K562 (cell line): ENCODE measurements around the gene TTLL10.
A peak's percentile ranks its signal among the peaks of the same experiment; 100 is the strongest.

Source experiments
- FOXA1 ChIP-seq: fragments of 450-650 bp; IDR thresholded peaks from 2 replicates; pipeline ENCODE4 v1.6.1; 2016; ENCODE audit warnings: mild to moderate bottlenecking, borderline replicate concordance
- FOXM1 ChIP-seq, 2 experiments: fragments of 450-650 bp in 1 of 2; sonication (generic) in 1 of 2; formaldehyde crosslinking in 1 of 2; IDR thresholded peaks; 2 replicates each; pipeline versions ENCODE4 v1.6.1 to v1.9.0; 2017 to 2022; ENCODE audit warnings: low read depth in 2 of 2, mild to moderate bottlenecking in 2 of 2, missing genetic modification reagents in 1 of 2, moderate library complexity in 1 of 2
- HDGF ChIP-seq: fragments of 450-650 bp; IDR thresholded peaks from 2 replicates; pipeline ENCODE4 v1.6.1; 2016
- MED1 ChIP-seq: sonication (generic); formaldehyde crosslinking; IDR thresholded peaks from 2 replicates; pipeline ENCODE4 v1.8.1; 2023; ENCODE audit warnings: missing genetic modification reagents, borderline replicate concordance
- NFRKB ChIP-seq: fragments of 450-650 bp; IDR thresholded peaks from 2 replicates; pipeline ENCODE4 v1.6.1; 2016; ENCODE audit warnings: low read depth
- POLR2AphosphoS5 ChIP-seq: IDR thresholded peaks from 2 replicates; pipeline ENCODE4 v1.6.1; 2011; ENCODE audit warnings: mild to moderate bottlenecking, low read depth, low read length, moderate library complexity; ENCODE audit not compliant: control insufficient read depth, insufficient read depth
- POLR3A ChIP-seq: IDR thresholded peaks from 2 replicates; pipeline ENCODE4 v1.6.1; 2011; ENCODE audit warnings: borderline replicate concordance, mild to moderate bottlenecking, moderate library complexity; ENCODE audit not compliant: insufficient read length, insufficient read depth; ENCODE audit errors: extremely low read depth
- SIX5 ChIP-seq, 2 experiments: IDR thresholded peaks; 2 replicates each; pipeline ENCODE4 v1.6.1; 2011; ENCODE audit warnings: low read length in 2 of 2, borderline replicate concordance in 1 of 2, low read depth in 1 of 2, mild to moderate bottlenecking in 1 of 2, moderate library complexity in 1 of 2; ENCODE audit not compliant: insufficient read depth in 1 of 2
- TEAD1 ChIP-seq, 2 experiments: fragments of 450-650 bp in 1 of 2; sonication (generic) in 1 of 2; formaldehyde crosslinking; IDR thresholded peaks; 2 replicates each; pipeline versions ENCODE4 v1.4.0 to v1.8.0; 2020 to 2022; ENCODE audit warnings: mild to moderate bottlenecking in 2 of 2, missing genetic modification reagents in 1 of 2
- ZNF212 ChIP-seq: fragments of 450-650 bp; formaldehyde crosslinking; IDR thresholded peaks from 2 replicates; pipeline ENCODE4 v1.4.0; 2020; ENCODE audit warnings: mild to moderate bottlenecking
- ZSCAN29 ChIP-seq: fragments of 450-650 bp; IDR thresholded peaks from 2 replicates; pipeline ENCODE4 v1.6.1; 2017
- TF ChIP-seq, protein P1 (sequence below): fragments of 450-650 bp; IDR thresholded peaks from 2 replicates; pipeline ENCODE4 v1.6.1; 2014; ENCODE audit warnings: low read depth, mild to moderate bottlenecking, moderate library complexity, borderline replicate concordance
- TF ChIP-seq, protein P2 (sequence below): sonication (generic); formaldehyde crosslinking; IDR thresholded peaks from 2 replicates; pipeline ENCODE4 v1.8.0; 2022; ENCODE audit warnings: missing genetic modification reagents, mild to moderate bottlenecking, borderline replicate concordance

GRCh38 chr1:1232796-1233566 lies 59.3 kb downstream of the TTLL10 start:
- TF ChIP-seq NFRKB = no peak
- no peak for TF ChIP-seq POLR3A
- TF ChIP-seq TEAD1 (CRISPR knock-in tag; IDR thresholded peaks at IDR 0.05) = no peak
- no peak for TF ChIP-seq FOXM1 (IDR thresholded peaks at IDR 0.05; ENCODE audit: low read depth)
- TF ChIP-seq FOXM1 (CRISPR knock-in tag; IDR thresholded peaks at IDR 0.05; ENCODE audit: low read depth) = 0 out of 2 replicates have a peak, but pooled peaks have one; percentile 78
- TF ChIP-seq, protein P1, sequence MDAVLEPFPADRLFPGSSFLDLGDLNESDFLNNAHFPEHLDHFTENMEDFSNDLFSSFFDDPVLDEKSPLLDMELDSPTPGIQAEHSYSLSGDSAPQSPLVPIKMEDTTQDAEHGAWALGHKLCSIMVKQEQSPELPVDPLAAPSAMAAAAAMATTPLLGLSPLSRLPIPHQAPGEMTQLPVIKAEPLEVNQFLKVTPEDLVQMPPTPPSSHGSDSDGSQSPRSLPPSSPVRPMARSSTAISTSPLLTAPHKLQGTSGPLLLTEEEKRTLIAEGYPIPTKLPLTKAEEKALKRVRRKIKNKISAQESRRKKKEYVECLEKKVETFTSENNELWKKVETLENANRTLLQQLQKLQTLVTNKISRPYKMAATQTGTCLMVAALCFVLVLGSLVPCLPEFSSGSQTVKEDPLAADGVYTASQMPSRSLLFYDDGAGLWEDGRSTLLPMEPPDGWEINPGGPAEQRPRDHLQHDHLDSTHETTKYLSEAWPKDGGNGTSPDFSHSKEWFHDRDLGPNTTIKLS = no peak
- TF ChIP-seq, protein P2, sequence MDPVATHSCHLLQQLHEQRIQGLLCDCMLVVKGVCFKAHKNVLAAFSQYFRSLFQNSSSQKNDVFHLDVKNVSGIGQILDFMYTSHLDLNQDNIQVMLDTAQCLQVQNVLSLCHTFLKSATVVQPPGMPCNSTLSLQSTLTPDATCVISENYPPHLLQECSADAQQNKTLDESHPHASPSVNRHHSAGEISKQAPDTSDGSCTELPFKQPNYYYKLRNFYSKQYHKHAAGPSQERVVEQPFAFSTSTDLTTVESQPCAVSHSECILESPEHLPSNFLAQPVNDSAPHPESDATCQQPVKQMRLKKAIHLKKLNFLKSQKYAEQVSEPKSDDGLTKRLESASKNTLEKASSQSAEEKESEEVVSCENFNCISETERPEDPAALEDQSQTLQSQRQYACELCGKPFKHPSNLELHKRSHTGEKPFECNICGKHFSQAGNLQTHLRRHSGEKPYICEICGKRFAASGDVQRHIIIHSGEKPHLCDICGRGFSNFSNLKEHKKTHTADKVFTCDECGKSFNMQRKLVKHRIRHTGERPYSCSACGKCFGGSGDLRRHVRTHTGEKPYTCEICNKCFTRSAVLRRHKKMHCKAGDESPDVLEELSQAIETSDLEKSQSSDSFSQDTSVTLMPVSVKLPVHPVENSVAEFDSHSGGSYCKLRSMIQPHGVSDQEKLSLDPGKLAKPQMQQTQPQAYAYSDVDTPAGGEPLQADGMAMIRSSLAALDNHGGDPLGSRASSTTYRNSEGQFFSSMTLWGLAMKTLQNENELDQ (CRISPR knock-in tag) = no peak
- no peak for TF ChIP-seq ZNF212 (CRISPR knock-in tag)
- TF ChIP-seq HDGF = no peak
- TF ChIP-seq ZSCAN29 = no peak
- no peak for TF ChIP-seq MED1 (CRISPR knock-in tag)
- no peak for TF ChIP-seq FOXA1
- no peak for TF ChIP-seq SIX5 (IDR thresholded peaks at IDR 0.05; ENCODE audit: borderline replicate concordance in 1 of 2, insufficient read depth in 1 of 2, low read depth in 1 of 2, low read length in 2 of 2)
- TF ChIP-seq POLR2AphosphoS5 = no peak
